ENCODE data around the gene GAL.

The GAL gene

DNA sequence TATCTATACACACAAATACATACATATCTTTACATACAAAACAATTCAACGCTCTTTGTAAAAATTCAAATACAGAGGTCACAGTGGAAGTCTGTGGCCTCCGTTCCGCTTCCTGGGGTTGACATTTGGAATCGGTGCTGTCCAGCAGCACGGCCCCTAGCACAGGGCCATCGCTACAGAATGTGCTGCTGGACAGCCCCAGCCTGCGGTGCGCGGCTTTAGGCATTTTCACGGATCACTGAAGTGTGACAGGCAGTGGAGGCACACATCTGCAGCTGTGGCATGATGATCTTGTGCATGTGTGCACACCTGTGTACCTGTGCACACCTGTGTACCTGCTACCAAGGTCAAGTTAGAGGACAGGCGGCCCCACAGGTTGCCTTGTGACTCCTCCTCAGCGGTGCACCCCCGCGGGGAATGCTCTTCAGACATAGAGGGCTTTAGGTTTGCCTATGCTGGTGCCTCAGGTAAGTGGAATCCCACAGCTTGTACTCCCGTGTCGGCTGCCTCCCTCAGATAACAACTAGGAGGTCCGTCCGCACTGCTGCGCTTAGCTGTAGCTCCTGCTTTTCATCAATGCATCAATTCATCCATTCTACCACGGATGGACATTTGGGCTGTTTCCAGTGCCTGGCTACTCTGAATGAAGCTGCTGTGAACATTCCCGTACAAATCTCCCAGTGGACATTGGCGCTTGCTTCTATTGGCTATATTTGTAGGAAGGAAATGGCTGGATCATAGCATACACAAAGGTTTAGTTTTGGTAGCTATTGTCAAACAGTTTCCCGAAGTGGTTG, 29.9 kb downstream of the GAL start:
- DNase-seq = no peak

DNA sequence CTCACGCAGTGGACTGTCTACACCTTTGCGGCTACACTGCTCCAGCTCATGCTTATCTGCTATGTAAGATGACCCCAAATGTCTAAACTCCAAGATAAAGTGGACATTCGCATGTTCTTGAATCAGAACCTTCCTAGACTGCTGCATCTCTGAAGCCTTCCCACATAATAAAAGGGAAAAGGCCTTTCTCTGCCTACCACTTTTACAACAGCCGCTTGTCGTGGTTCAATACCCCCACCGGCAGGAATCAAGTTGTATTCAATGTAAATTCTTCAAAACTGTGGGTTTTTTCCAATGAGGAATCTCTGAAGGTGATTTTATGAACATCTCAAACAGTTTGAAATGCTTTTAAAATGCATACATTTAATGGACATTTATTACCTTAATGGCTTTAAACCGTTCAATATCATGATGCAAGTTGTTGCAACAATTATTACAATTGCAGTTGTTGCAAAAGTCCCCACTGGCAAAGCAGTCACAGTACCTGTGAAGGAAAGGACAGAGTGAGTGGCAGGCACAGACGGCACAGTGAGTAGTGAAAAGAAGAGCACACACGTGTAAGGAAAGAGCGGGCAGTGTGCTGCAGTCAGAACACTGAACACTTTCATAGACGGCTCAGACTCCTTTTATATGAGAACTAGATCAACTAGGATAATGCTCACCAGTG, 31.2 kb downstream of the GAL start:
- no peak for DNase-seq

DNA sequence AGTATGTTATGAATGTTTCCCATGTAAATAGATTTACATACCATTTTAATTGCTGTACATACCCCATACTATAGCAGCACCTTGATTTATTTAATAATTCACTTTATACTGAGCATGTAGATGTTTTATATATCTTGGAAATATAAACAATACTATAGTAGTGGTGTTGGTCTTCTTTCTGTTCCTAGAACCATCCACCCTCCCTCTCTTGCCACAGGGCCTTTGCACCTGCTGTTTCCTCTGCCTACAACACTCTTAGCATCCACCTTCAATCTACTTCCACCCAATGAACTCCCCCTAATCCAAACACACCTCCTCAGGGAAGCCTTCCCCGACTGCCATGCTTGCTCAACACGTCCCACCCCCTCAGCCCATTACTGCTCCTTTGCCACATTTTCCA, 36.7 kb downstream of the GAL start:
- no peak for DNase-seq

DNA sequence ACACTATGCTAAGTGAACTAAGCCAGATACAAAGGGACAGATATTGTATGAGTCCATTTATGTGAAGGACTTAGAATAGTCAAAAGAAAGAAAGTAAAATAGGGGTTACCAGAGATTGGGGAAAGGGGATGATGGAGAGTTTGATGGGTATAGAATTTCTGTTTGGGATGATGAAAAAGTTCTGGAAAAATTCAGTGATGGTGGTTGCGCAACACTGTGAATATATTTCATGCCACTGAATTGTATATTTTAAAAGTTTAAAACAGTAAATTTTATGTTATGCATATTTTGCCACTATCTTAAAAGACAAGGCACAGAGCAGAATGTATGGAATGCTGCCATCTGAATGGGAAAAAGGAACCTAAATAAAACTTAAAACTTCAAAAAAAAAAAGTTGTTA, 37.8 kb downstream of the GAL start:
- no peak for DNase-seq

DNA sequence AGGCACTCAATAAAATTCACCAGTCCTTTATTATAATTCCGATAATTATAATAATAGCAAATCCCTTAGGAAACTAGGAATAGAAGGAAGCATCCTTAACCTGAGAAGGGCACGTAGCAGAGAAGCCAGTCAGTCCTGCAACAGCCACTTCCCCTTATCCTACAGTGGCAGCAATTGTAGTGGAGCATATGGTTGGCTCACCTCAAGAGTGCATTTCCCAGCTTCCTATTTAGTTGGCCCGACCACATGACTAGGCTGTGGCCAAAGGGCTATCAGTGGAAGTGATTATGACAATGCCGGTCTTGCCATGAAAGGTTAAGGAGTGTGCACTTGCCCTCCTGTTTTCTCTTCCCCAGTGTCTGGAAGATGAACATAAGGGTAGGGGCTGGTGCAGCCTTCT, 39.9 kb downstream of the GAL start:
- DNase-seq = no peak

DNA sequence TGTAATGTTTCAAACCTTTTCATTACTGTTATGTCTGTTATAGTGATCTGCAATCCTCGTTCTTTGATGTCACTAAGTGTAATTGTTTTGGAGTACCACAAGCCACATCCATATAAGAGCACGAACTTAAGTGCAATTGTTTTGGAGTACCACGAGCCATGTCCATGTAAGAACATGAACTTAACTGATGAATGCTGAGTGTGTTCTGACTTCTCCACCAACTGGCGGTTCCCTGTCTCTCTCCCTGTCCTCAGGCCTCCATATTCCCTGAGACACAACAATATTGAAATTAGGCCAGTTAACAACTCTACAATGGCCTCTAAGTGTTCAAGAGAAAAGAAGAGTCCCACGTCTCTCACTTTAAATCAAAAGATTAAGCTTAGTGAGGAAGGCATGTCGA, 43.4 kb downstream of the GAL start:
- no peak for DNase-seq

DNA sequence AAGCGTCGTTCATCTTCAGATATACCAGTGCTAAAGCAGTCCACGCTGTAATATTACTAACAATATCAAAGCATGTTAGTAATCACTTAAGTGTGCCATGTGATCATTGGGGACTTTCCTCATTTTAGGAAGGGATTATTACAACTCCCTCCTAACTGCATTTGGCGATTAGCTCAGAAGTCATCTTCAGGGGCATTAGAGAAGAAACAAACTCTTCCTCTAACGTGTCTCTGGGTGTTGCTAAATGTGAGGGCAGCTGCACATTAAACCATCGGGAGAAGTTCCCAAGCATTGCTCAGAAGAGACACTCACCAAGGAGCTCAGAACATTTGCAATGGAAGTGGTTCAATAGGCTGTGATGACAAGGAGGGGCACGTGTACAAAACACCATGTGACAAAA, 49.8 kb downstream of the GAL start:
- no peak for DNase-seq

DNA sequence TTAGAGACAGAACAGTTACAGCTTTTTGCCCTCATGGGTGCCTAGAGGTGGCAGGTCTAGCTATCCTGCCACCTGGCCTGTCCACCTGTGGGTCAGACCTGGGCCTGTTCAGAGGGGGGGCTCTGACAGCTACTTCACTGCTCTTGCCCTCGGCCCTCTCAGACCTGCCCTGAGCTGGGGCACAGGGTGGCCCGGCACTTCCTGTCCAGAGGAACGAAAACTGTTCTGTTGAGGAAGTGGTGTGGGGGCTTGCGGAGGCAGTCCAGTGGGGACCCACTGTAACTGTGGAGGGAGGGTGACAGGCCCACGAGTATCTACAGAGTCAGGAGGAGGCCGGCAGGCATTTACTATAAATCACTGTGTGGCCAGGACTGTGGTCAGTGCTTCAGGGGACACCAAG, 50.8 kb downstream of the GAL start:
- no peak for DNase-seq

DNA sequence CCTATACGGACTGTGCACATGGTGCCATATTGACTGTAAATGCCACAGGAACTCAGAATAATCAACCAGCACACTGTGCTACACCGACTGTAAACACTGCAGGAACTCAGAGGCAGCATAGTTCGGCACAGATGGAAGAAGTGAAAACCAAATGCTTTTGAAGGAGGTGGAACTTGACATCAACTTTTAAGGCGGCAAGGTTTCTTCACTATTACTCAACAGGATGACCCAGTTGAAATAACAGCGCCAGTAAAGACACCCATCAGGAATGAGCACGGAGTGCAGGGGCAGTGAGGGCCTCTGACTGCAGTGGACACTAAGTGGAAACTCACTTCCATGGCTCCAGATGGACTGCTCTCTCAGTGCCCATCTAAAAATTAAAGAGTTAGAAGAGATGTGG, 51.3 kb downstream of the GAL start:
- no peak for DNase-seq

Data from CD4-positive, alpha-beta T cell treated with Interleukin-4 for 4 hours (primary cell).